Activated CD8-positive, alpha-beta memory T cell treated with anti-CD3 and anti-CD28 coated beads for 36 hours (primary cell): Measurements from ENCODE around the gene PRDM16. TPM values are rescaled to one million over a fixed set of nuclear protein-coding genes. Genes with fewer than 3 reads are reported as not detected.

ENCODE experiments used
- CTCF ChIA-PET: fragments of 350-600 bp; sonication (Branson Sonifier 250); formaldehyde crosslinking; loops from one replicate; lab custom pipeline; 2021; ENCODE audit warnings: antibody characterized with exemption; lab: Charles Lee
- POLR2A ChIA-PET: fragments of 350-600 bp; sonication (Branson Sonifier 250); formaldehyde crosslinking; loops from one replicate; lab custom pipeline; 2021; ENCODE audit warnings: antibody characterized with exemption; lab: Charles Lee
- total RNA-seq, 2 experiments: library from RNA; stranded (reverse); gene quantifications; one replicate each; pipeline ENCODE4 v1.2.3, GENCODE V29; 2021

PRDM16 gene
- total RNA-seq, 2 experiments from 2014 or later, result not detected

DNA sequence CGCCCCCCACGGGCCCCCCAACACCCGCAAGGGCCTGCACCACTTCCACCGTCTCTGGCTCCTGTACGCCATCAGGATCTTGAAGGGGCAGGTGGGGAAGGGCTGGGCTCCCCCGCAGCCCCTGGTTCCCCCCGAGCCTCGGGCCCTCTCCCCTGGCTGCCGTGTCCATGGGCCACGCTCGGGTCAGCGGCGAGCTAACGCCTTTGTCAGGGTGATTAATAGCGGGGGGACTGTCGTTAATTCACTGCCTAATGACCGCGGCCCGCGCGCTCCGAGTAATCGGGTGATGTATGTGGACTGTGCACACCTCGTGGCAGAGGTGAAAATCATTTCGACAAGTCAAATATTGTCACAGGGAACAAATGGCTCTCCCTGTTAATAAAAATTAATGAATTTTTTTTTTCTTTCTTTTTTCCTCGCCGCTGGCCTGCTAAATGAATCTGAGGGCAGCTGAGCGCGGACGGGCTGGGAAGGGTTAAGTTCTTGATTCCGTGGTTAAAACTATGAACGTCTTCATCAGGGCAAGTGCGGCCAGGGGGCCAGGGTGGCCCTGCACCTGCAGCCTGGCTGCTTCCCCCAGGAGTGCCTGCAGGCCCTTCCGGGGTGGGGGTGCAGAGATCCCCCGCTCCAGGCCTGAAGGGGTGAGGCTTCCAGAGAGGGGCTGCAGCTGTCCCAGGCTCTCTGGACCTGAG is 100.8 kb downstream of the PRDM16 start:
- CTCF ChIA-PET, result no interaction called here
- POLR2A ChIA-PET, result no interaction called here

DNA sequence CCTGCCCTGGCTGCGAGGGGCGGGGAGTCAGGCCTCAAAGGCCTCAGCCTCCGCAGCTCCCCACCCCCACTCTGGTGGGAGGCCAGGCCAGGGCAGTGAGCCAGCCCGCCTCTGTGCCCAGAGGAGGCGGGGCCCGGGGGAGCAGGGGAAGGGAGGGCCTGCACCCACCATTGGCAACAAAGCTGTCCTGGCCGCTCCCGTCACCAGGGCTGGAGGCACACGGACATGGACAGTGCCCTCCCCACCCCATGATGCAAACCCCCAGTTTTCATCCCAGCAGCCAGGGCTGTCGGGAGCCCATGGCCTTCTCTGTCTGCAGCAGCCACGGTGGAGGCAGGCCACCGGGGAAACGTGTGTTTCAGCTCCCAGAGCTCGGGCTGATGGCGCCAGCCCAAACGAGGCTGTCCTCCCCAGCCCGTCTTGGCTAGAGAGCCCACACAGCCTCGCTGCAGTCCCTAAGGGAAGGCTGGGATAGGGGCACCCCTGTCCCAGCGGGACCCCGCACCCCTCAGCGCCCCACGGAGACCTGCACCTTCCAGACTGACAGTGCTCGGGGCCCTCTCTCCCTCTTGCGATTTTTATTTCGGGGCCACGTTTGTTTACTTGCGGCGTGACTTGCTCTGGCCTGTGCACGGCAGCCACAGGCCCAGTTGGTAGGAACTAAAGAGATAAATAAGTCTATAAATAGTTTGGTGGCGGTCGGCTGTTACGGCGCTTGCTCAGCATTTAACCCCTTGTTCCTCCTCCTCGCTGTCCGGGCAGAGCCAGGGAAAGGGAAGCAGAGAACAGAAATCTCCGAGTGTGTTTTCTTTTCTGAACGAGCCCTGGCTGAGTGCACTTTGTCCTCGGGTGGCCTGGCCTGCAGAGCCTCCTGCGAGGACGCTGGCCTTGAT is 101.8 kb downstream of the PRDM16 start:
- ChIA-PET POLR2A (no interaction called here), CTCF (no interaction called here)

DNA sequence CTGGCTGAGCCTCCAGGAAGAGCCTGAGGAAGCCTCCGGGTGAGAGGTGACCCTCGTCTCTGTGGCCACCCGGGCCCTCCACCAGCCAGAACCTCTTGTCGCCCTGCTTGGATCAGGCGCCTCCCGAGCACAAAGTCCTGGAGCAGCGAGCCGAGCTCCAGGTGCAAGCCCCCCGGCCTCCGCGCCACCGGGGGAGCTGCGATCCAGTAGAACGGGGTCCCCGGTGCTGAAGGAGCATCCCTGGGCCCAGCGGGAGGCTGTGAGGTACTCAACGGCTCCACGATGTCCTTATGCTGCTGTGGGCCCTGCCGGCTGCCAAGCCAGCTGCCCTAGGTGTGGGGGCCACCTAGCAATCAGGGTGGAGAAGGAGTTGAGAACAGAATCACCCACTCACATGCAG is 102.8 kb downstream of the PRDM16 start:
- ChIA-PET CTCF (no interaction called here), POLR2A (no interaction called here)

DNA sequence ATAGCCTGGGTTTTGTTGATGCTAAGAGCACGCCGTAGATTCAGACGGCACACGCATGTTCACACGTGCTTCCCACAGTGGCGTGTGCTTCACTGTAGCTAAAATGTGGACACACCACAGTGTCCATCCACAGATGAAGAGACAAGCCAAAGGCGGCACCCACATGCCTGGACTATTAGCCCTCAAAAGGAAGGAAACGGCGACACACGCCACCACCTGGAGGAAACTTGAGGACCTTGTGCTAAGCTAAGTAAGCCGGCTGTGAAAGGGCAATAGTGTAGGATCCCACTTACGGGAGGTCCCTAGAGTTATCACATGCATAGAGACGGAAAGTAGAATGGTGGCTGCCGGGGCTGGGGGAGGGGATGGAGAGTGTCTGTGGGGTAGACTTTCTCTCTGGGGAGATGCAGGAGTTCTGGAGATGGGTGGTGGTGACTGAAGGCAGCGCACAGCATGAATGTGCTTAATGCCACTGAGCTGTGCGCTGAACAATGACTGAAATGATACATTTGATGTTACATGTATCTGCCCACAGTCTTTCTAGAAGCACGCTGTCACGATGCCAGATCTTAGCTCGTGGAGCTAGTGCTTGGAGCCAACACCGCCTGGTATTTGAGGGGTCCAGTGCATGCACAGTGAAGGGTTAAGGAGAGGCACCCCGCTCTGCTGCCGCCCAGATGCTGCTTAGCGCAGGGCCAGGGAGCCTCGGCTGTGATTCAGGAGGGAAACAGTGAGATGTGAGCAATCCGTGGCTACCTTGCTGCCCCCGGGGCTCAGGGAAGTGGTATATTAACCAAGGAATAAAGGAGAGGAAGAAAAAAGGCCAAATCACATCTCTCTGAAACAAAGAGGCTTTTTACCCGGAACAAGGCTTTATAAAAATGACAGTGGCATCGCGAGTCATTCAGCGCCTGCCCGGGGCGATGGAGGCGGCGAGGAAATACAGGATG is 103.7 kb downstream of the PRDM16 start:
- CTCF ChIA-PET, result no interaction called here
- POLR2A ChIA-PET, result no interaction called here

DNA sequence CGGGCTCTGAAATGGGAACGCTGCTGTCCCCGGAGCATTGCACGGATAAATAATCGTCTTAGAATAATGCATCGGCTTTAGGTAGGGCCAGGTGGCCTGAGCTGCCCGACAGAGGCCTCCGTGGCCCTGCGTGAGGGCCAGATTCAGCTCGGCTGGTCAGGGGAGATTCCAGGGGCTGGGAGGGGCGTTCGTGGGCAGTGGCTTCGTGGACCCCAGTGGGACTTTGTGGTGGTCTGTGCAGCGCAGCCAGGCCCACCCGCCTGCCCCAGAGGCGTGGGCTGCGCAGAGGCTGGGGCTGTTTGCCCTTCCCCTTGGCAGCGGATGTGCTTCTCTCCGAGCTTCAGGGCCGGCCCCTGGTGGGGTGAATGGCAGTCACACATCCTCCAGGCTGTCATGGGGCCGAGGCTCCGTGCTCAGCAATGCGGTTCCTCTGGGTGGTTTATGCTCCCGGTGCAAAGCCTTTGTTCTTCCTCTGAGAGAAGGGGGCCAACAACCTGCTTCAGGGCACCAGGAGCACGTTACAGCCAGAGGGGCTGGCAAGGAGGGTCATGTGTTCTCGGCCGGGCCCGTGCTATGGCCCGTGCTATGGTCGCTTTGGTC is 104.5 kb downstream of the PRDM16 start:
- ChIA-PET POLR2A (no interaction called here), CTCF (no interaction called here)

DNA sequence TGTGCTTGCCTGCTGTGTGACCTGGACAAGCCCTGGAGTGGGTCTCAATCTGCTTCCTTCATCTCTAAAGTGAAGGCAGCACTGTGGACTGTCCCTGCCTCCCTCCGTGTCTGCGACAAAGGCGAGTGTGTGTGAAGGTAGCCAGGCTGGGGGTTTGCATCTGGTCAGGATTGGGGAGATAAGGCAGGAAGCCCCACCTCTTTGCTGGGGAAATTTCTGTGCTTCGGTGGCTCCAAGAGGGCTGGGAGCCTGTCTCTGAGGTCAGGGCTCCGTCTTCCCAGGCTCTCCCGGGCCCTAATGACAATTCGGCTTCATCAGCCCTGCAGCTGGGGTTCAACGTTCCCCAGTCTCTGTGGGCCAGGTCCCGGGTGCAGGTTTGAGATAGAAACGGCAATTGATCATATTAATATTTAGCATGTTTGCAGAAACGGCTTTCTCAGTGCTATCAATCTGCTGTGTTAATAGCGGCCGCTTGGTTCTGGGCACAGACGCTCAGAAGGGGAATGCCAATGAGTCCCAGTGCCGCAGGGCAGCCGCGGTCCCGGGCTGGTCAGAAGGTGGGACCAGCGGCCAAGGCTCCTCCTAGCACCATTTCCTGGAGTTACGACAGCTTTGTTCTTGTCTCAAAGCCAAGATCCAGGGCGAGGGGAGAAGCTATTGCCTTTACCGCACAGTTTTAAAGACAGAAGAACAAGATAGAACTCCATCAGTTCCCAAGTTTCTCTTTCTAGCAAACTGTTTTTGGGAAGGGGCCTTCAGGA is 105.7 kb downstream of the PRDM16 start:
- POLR2A ChIA-PET, result no interaction called here
- CTCF ChIA-PET, result no interaction called here

DNA sequence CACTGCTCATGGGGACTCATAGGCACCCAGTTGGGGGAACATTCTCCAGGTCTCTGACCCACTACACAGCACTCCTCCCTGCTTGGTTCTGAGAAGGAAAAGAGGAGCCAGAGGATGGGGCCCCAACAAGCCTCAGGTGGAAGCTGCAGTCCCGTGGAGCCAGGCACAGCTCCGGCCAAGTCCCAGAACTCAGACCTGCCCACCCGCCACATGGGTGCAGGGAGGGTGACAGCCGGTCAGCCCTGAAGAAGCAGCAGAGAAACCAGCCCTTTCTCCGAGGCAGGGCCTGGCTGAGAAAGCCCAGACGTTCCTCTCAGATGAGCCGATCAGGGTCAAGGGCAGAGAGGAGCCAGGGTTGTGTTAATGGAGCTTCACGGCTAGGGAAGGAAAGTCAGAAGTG is 106.5 kb downstream of the PRDM16 start:
- CTCF ChIA-PET, result no interaction called here
- POLR2A ChIA-PET, result no interaction called here

DNA sequence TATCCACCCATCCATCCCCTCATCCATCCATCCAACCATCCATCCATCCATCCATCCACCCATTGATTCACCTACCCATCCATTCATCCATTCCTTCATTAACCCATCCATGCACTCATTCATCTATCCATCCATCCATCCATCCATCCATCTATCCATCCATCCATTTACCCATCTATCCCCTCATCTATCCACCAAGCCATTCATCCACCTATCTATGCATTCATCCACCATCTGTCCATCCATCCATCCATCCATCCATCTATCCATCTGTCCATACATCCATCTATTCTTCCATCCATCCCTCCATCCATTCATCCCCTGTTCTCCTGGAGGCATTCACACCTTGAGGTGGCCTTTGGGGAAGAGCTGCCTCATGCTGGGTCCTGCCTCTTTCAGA is 107.0 kb downstream of the PRDM16 start:
- POLR2A ChIA-PET, result no interaction called here
- CTCF ChIA-PET, result no interaction called here

DNA sequence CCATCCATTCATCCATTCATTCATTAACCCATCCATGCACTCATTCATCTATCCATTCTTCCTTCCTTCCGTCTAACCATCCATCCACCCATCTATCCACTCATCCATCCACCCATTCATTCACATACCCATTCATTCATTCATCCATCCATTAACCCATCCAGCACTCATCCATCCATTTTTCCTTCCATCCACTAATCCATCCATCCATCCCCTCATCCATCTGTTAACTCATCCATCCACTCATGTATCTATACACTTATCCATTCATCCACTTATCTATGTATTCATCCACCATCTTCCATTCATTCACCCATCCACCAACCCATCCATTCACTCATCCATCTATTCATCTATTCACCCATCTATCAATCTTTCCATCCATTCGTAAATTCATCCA is 107.8 kb downstream of the PRDM16 start:
- ChIA-PET POLR2A (no interaction called here), CTCF (no interaction called here)

DNA sequence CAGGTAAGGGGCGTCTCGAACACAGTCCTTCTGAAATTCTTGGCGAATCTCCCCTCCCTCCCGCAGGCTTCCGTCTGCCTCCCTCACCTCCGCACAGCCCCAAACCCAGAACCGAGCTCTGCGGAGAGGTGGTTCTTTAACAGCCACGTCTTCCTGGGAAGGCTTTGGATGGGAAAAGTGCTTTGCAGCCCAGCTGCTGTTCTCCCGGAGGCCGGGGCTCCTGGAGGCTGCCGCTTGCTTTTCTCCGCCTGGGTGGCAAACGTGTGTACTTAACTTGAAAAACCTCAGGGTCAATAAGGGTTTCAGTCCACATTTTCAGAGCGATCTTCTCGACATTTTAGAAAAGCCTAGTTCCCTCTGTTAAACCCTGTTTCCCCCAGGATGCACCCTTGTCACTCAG is 109.3 kb downstream of the PRDM16 start:
- CTCF ChIA-PET, result no interaction called here

DNA sequence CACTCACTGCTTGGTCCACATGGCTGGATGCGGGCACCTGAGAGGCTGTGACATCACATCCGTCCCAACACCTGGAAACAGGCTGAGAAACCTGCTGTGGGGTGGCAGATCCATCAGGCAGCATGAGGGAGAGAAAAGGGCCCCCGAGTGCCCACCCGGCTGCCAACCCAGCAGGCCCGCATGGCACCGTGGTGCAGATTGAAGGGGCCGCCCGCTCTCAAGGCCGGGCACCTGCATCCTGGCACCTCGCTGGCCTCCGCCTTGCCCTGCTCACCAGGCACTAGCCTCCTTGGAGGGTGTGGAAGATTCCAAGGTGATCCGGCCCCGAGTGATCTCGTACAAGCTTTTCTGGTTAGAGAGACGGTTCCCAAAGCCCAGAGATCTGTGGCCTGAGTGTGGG is 110.5 kb downstream of the PRDM16 start:
- CTCF ChIA-PET, result no interaction called here
- POLR2A ChIA-PET, result no interaction called here

More for the DNA sequence above, 109.3 kb downstream of the PRDM16 start:
- POLR2A ChIA-PET, result no interaction called here

DNA sequence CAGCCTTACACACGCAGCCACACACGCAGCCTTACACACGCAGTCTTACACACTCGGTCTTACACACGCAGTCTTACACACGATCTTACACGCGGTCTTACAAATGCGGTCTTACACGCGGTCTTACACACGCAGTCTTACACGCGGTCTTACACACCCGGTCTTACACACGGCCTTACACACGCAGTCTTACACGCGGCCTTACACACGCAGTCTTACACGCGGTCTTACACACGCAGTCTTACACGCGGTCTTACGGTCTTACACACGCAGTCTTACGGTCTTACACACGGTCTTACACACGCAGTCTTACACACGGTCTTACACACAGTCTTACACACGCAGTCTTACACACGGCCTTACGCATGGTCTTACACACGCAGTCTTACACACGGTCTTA is 111.9 kb downstream of the PRDM16 start:
- POLR2A ChIA-PET, result no interaction called here

DNA sequence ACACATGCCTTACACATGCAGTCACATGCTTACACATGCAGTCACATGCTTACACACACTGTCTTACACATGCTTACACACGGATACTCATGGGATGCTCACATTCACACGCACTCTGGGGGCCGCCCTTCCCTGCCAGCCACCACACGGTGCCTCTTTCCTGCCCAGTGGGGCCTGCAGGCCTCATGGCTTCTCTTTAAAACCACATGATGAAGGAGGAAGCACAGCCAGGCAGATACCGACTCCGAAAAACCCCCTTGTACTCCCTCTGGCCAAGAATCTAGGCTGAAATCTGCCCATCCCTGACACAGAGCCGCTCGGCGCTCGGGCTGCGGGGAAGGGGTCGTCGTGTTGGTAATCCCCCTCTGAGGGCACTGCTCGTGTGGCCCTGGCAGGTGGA is 113.0 kb downstream of the PRDM16 start:
- ChIA-PET POLR2A (no interaction called here), CTCF (no interaction called here)

More for the DNA sequence above, 111.9 kb downstream of the PRDM16 start:
- CTCF ChIA-PET, result no interaction called here

DNA sequence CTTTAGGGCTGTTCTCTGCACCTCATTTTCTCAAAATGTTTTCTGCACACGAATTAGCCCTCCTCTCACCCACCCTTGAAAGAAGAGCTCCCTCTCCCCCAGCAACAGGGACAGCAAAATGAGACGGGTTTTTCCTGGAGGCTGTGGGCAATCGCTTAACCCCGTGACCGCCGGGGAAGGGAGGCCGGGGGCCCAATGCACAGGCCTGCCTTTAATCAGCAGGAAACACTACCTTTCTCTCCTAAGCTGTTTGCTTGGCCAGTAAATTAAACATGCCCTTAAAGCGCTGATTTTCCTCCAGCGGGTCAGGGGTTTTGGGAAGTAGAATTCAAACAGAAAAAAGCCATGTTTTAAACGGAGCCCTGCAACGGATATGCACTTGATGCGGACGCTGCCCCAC is 114.4 kb downstream of the PRDM16 start:
- ChIA-PET POLR2A (no interaction called here), CTCF (no interaction called here)

DNA sequence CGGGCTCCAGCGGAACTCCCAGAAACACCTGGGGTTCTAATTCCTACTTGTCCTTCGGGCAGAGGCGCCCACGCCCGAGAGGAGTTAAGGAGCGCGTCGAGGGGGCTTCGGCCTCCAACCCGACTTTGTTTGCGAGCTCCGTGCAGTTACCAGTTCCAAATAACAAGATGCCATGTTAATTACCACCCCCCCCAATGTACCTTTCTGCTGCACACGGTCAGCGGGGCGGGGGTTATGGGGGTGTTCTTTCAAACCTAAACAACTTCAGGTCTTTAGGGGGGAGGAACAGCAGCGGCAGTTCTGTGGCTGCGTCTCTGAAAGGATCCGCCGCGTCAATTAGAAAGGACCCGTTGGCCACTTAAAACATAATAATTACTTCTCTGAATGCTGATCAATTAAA is 114.8 kb downstream of the PRDM16 start:
- CTCF ChIA-PET, result no interaction called here
- POLR2A ChIA-PET, result no interaction called here

DNA sequence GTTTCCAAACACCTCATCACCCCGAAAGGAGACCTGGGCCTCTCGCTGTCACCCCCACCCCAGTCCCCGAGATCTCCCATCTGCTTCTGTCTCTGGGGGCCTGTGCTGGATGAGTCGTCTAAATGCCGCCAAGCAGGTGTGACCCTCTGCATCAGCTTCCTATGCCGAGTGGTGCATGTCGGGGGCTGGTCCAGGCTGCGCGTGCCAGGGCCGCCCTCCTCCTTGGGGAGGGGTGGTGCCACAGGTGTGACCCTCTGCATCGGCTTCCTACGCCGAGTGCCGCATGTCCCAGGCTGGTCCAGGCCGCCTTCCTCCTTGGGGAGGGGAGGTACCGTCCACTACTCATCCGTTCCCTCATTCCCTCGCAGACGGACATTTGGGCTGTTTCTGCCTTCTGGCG is 115.7 kb downstream of the PRDM16 start:
- CTCF ChIA-PET, result no interaction called here
- POLR2A ChIA-PET, result no interaction called here

DNA sequence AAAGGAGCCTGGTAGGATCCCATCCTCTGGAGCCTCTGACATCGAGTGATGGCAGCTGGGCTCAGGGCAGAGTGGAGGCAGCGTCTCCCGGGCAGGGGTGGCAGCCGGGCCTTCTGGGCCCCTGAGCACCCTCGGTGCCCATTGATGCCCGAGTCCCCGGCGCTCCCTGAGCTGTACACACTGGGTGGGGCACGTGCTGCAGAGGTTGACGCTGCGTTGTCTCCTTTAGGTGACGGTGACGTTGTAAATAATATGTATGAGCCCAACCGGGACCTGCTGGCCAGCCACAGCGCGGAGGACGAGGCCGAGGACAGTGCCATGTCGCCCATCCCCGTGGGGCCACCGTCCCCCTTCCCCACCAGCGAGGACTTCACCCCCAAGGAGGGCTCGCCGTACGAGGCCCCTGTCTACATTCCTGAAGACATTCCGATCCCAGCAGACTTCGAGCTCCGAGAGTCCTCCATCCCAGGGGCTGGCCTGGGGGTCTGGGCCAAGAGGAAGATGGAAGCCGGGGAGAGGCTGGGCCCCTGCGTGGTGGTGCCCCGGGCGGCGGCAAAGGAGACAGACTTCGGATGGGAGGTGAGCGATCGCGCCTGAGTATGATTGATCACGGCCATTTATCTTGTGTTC is 117.0 kb downstream of the PRDM16 start:
- ChIA-PET CTCF (no interaction called here), POLR2A (no interaction called here)

DNA sequence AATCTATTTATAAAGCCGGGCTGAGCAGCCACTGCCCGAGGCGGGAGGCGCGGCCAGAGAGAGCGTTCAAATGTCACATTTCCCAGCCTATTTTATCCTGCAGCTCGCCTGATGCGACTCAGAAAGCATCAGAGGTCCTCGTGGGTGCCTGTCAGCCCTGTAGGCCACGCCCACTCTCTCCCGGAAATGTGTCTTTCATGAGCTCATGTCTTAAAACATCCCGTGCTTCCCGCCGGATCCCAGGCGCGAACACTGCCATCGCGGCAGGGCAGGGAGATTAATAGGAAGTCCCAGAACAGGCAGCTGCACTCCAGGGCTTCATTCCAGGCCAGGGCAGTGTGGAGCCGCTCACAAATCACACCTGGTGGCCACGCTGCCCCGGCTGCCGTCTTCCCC is 117.5 kb downstream of the PRDM16 start:
- CTCF ChIA-PET, result no interaction called here
- POLR2A ChIA-PET, result no interaction called here
